Activated naive CD4-positive, alpha-beta T cell (primary cell): Measurements from ENCODE around the gene FCN2.
"Not testable (repeated sequence)": the region's sequence is repeated elsewhere in the genome, so short reads cannot be mapped to it uniquely, and the experiment has no call there.

Experiments used
- DNase-seq, 4 experiments: peaks; one replicate each; lab custom pipeline; 2025; lab: John Stamatoyannopoulos, UW

Gene FCN2

DNA sequence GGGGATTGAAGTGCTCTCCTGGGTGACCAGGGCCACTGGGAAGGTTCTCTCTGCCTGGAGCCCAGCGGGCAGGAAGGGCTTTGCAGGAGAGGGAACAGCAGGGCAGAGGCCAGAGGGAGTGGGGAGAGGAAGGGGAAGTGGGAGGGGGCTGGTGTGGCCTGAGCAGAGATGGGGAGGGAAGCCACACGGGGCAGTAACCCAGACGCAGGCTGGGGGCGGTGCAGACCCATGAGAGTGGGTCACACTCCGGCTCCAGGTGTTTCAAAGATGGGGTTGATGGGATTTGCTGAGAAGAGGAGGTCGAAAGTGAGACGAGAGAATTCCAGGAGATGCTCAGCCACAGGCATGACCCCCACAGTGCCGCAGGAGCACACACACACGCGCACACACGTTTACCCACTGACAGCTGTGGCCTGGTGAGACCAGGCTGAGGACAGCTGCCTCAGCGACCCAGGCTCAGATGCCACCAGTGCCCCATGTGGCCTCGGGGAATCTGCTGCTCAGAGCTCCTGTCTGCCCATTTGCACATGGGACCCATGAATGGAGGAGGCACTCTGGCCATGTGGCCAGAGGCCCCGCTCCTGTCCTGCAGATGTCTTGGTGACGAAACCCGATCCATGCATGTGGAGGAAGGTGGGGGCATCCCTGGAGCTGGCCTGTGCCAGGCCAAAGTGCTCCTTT, 32.7 kb upstream of the FCN2 start:
- DNase-seq, result no peak

DNA sequence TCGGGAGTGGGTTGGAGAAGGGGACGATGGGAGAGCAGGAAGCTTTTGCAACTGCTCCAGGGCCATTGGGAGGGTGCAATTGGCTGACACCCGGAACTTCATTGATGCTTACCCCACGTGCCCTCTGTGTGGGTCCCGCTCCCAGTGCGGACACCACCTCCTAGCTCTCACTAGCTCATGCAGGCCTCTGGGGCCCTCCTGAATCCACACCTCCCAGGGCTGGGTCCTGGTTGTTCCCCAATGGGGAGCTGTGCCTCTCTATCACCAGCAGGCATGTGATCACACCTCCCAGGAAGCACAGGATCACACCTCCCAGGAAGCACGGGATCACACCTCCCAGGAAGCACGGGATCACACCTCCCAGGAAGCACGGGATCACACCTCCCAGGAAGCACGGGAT, 32.1 kb upstream of the FCN2 start:
- no peak for DNase-seq

GRCh38 chr9:134850611-134851010, 30.0 kb upstream of the FCN2 start:
- DNase-seq, result no peak

DNA sequence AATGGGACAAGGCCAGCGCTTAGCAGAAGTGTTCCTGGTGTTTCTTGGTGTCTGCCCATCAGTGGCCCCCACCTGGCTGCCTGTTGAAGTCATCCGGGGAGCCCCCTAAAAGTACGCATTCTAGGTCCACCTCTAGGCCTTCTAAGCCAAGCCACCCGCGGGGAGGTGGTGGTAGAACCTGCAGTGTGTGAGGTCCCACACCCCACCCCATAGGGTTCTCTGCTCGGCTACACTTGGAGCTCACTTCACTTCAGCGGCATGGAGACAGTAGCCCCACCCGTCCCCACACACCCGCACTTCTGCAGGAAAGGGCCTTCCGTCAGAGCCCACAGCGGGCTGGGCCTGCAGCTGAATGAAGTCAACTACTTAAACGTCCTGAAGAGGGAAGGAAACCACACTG, 29.6 kb upstream of the FCN2 start:
- DNase-seq, result no peak

DNA sequence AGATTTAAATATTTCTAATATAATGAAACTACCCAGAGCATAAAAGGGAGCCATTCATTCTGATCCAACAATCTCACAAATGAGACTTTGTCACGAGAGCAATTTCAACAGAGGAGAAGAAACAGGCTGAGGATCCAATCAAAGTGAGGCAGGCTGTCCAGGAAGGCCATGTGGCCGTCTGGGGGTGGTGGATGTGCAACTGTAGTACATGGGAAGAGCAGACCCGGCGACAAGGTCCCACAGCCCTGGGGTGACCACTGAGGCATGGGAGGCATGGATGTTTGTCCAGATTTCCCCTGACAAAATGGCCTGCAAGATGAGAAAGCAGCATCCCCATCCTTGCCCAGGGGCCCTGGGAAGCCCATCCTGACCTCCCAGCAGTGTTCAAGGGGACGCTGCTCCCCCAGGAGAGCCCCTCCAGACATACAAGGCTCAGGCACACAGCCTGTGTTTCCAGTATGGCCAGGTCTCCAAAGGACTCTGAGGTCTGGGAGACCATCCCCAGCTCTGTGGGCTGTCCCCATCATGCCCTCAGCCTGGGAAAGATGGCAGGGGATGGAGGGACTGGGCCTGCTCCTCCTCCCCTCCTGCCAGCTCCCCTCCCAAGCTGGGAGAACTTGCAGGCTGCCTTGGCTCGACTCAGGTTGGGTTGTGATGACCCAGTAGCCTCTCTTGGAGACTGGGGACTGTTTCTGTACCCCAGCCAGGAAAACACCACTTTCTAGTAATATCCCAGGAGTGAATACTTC, 27.5 kb upstream of the FCN2 start:
- no peak for DNase-seq

DNA sequence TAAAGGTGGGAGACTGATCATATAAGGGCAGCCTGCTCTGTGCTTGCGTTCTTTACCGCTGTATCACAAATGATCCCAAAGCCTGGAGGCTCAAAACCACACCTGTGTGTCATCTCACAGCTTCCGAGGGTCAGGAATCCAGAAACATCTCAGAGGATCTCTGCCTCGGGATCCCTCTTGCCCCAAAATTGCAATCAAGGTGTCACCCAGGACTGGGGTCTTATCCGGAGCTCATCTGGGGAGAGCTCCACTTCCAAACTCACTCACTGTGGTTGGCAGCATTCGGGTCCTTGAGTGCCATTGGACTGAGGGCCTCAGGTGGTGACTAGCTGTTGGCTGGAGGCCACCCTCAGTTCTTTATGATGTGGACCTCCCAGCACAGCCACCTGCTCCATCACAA, 26.7 kb upstream of the FCN2 start:
- no peak for DNase-seq

- DNase-seq, result no peak
Observed at GRCh38 chr9:134854541-134854981, 26.0 kb upstream of the FCN2 start.

DNA sequence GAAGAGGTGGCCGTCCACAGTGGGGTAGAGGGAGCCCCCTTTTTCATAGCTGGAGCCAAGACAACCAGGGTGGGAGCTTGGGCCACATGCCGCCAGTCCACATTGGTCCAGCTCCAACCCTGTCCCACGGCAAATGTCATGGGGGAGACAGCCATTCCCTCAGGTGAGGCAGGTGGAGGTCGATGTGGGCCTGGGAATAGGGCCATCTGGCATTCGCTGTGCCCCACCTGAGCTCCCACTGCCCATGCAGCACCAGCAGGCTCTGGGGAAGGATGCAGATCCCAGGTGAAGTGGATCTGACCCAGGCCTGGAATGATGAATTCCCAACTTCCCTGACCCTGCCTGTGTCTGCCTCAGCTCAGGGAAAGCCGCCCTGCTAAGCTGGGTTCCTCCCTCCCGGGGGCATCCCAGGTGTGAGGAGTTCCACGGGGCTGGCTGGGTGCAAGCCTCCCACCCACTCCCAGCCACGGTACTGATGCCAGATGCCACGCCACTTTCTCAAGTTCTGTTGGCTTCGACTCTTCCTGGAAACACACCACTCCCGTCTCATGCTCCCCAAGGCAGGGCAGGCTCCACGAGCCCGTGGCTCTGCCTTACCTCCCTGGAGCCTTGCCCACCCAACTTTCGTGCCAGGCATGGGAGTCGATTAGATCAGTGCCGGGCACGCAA, 25.2 kb upstream of the FCN2 start:
- DNase-seq, result no peak

GRCh38 chr9:134855900-134856377, 24.7 kb upstream of the FCN2 start:
- DNase-seq, result no peak

DNA sequence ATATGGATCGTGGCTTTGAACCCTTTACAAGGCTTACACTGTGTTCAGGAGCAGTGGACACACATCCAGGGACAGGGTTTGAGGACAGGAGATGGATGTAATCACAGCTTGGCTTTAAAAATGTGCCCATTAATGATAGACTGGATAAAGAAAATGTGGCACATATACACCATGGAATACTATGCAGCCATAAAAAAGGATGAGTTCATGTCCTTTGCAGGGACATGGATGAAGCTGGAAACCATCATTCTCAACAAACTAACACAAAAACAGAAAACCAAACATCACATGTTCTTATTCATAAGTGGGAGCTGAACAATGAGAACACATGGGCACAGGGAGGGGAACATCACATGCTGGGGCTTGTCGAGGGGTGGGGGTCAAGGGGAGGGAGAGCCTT, 23.2 kb upstream of the FCN2 start:
- not testable (repeated sequence) for DNase-seq

GRCh38 chr9:134858051-134858841, 22.4 kb upstream of the FCN2 start:
- no peak for DNase-seq

- DNase-seq, result no peak
Observed at GRCh38 chr9:134860510-134860909, 20.1 kb upstream of the FCN2 start.

- DNase-seq, result no peak
Observed at GRCh38 chr9:134861595-134862334, 18.8 kb upstream of the FCN2 start.

DNA sequence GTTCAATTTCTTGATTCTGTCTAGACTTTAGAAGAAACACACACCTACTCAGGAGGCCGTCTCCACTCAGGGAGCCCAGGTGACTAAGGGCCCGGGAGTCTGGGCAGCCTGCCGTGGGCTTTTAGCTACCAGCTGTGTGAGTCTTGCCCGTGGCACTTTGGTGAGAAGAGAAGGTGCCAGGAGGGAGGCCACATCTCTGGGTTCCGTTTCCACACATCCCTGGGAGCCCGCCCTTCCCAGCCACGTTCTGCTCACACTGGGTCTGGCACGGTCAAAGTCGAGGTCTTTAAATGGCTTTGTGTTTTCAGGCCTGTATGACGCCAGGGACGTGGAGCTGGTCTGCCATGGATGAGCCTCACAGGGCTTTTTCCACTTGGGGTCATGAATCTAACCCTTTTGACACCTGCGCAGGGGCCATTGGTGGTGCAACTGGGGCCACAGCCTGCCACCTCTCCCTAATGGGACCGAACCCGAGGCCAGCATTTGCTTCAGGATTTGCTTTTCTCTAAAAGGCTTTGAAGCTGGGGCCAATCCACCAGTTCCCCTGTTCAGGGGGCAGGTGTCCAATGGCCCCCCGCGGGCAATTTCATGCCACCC, 17.2 kb upstream of the FCN2 start:
- DNase-seq, result no peak

DNA sequence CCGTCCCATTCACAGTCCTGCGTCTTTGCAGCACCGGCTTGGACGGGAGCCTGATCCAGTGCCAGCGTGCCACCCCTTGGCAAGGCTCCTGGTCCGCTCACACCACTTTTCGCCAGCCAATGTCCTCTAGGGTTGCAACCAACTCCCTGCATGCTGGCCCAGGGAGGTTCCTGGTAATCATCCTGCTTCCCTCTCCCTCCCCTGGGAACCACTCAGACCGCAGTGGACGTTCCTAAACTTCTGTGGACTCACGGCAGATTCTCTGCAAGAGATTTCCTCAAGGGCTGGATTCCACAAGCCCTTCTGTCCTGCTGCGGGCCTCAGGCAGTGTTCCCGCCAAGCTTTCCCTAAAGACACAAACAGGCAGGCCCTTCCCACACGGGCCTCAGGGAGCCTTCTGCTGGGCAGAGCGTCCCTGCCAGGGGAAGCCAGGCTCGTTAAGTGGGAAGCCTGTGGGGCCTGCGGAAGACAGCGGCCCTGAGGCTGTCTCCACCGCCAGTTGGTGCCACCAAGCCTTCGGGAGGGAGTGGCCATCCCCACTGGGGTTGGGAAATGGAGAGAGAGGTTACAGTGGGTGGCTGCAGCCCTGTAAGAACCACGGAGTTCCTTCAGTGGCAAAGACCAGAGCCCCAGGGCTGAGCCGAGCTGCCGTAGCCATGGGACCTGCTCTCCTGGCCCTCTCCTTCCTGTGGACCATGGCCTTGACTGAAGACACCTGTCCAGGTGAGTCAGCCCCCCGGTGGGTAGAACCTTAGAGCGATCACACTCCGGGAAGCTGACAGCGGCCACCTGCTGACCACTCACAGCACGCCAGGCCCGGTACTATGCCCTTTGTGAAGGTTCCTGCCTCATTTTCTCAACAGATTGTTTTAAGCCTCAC, 16.4 kb upstream of the FCN2 start:
- DNase-seq, result no peak

DNA sequence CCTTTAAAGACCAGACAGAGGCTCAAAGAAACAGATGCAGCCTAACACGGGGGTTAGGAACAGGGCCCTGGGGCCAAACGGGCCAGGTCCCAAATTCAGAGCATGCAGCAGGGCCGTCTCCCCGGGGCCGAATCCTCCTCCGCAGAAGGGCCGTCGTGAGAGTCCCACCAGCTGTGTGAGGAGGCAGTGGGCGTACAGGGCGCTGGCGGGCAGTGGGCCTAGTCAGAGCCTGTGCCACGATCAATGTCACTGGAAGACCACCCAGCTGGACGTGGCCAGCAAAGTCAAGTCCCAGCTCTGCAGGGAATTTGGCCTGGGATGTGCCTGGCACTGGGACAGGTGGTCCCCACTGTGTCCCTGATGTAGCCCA, 15.8 kb upstream of the FCN2 start:
- no peak for DNase-seq

- no peak for DNase-seq
Observed at GRCh38 chr9:134867917-134868750, 12.5 kb upstream of the FCN2 start.

DNA sequence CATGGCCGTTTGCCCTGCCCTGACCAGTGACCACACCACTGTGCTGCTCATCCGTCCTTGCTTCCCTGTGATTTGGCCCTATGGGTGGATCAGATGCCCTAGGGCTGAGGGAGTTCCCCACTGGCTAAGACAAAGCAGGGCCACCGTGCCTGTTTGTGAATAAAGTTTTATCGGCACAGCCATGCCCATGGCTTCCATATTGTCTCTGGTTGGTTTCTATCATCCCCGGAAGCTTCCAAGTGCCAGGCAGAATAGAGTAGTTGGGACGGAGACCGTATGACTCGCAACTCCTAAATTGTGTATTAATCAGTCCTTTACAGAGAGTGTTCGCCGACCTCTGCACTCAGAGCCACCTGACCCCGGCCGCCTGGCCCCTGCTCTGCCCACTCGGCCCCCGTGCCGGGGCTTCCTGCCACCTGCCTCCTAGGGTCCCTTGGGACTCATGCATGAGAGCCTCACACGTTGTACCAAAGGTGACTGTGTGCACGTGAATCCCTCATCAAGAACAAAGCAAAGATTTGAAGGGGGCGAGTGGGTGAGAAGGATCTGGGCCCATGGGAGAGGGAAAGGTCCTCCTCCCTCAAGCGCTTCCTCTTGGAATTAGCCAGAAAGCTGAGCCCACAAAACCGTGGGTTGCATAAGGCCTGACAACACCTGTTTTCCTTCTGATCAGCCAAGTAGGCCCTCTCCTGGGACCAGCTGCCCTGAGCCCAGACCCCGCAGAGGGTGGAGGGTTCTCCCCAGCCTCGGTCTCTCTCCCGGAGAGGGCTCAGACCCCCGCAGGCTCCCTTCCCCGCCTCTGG, 11.7 kb upstream of the FCN2 start:
- DNase-seq, result no peak
